Measurements from ENCODE around the gene KCNQ1OT1.

Gene KCNQ1OT1

DNA sequence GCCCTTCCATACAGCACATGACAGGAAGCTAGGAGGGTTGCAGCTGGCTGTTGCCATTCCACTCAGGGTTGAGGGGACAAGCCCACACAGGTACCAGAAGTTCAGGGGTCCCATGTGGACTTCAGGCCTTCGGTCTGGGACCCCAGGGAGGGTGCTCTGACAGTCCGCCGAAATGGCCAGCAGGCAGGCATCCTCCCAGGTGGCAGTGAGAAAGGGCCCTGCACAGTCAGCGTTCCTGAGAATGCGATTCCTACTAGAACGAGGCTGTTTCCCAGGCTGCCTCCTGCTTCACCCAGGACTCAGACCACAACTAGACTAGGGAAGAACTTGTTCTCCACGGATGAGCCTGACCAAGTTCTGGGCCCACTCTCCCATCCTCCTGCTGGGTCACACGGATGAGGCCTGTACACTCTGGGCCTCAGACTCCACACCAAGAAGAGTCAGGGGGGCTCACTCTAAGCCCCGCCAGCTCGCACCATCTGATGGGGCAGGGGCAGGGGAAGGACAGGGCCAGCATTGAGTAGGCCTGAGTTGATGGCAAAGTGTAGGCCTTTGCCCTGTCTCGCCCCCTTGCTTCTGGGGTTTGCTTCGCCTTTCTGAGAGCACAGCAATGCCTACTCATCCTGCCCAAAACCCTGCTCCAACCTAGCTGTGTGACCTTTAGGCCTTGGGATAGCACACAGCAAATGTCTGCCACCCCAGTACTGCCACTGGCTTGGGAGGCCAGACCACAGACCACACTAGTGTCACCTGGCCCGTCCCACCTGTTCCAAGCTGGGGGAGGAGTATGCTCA, 14.0 kb downstream of the KCNQ1OT1 start:
- no peak for DNase-seq

DNA sequence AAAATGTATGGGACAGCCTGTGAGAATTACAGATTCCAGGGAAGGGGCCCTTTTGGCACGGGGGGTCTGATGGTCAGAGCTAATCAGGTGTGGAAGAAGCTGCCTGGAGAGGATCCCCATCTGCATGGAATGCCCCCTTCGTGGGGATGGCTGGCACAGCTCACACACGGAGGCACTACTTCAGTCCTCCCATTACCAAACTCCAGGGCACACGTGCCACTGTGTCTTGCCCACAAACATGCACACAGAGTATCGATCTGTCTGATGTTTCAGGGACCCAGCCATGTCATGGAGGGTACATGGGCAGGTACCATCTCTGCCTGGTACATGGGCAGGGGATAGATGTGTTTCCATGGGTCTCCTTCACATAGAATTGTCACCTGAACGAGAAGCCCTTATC, 14.7 kb downstream of the KCNQ1OT1 start:
- no peak for DNase-seq

DNA sequence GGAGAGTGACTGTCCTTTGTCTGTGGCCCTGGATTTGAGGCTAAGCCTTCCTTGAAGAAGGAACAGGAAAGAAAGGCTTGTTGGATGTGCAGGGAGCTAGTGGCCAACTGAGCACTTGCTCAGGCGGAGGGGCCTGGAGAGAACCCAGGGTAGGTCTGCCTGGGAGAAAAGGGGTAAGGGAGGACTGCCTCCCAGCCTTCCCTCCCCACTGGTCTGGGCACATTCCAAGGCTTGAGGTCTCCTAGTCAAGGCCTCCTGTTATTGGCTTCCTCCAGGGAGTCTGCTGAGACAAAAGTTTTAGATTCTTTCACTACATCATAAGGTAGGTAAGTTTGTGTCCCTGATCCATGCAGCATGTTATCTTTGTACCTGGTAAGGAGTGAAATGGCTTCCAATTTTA, 15.2 kb downstream of the KCNQ1OT1 start:
- DNase-seq = no peak

DNA sequence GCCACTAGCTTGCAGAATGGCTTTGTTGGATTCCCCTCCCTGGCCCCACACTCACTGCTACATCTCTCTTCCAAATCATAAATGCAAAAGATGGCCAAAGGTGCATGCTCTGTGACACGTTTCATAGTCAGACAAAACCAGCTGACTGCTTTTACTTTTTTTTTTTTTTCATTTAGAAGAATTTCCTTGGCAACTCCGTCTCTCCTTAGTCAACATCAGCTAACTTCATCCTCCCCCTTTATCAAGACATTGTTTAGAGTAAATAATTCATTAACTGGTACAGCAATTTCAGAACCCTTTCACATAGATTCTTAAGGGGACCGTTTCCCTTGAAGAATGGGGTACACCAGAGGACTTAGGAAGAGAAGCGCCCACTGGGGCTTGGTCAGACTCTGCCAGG, 16.0 kb downstream of the KCNQ1OT1 start:
- no peak for DNase-seq

DNA sequence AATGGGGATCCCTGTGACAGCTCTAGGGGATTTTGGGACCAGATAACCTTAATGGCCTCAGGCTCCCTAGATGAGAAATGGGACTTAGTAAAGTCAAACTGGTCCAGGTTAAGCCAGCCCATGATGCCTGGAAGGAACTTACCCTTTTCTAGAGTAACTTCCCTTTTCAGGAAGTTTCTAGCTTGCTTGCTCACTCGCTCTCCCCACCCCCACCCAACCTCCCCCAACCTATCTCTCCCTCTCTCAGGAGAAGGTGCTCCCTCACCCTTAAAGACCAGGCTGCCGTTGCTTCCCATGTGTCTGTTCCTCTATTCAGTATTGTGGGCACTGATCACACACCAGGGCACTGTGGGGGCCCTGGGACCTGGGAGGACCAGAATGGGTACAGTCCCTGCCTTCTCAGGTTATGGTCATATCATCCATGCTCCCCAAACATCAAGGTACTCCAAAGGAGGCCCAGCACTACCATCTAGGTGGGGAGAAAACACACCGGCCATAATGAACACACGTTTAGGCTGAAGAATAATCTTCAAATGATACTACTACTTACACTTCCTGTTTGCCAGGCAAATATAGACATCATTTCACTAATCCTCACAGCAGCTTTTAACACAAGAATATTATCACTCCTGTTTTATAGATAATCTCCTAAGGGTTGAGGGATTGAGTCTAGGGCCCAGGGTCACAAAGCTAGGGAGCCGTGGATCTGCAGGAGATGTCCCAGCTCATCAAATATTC, 18.2 kb downstream of the KCNQ1OT1 start:
- no peak for DNase-seq

DNA sequence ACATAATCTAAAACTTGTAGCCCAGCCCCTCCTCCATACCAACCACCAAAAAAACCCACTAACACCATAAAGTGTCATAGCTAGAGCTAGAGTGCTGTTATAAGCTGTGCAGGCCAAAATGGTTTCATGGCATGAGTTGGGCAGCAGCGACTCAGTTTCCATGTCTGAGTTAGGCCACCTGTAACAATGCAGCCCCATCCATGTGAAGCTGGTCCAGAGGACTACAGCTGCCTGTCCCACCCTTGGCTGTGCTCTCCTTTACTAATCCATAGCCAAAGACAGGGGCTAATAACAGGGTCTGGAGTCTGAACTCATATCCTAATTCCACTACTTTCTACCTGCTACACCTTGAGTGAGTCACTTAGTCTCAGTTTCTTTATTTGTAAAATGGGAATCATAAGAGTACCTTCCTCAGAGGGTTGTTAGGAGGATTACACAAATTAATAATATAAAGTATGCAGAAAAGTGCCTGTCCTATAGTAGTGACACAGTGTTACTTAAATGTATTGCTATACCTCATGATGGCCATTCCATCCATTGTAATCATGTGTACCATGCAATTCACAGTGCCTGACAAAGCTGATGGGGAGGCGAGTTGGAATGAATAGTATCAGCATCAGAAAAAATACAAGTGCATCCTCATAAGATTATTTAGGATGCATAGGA, 20.6 kb downstream of the KCNQ1OT1 start:
- DNase-seq = no peak

DNA sequence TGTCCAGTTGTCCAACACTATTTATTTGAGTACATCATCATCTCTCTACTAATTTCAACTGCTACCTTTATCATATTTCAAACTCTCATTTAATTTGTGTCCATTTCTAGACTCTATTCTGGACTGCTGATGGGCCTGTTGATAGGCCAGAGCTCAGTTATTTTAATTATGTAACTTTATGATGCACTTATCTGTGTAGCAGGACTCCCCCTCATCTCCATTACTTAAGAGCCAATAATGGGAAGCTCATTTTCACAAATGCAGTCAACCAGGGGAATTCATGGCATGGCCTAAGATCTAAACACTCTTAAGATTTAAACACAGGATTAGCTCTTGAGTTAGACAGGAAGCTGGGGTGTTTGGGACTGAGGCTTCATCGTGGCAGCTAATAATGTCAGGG, 21.4 kb downstream of the KCNQ1OT1 start:
- no peak for DNase-seq

DNA sequence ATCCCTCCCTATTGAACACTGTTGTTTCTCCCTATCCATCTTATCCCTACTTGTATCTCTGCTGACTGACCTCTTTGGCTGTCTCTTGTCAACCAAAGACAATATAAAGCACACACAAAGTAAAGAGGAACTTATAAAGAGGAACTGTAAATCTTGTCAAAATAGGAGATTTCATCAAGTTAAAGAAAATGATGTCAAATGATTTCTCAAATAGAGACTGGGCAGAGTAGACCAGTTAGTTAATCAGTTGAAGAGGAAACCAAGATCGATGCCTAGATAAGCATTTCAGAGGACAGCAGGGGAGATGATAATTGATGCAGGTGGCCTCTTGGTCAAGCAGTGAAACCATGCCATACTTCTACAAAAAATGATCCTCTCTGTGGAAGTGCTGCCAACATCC, 22.7 kb downstream of the KCNQ1OT1 start:
- DNase-seq = no peak

DNA sequence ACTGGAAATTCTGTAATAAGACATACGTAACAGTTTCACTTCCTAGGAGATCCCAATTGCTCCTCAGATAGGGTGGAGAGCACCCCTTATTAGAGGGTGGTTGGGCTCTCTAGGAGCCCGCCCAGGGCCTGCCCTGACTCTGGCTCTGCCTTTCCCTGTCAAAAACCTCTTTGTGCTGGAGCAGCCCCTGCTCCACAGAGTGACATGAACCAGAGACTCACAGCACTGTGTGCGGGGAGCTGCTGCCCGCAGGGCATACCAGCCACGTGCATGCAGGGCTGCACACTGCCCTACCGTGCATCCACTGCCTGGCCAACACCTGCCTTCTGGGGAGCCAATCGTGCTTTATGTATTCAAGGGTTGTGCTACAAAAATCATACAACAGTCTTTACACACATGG, 24.3 kb downstream of the KCNQ1OT1 start:
- DNase-seq = no peak

DNA sequence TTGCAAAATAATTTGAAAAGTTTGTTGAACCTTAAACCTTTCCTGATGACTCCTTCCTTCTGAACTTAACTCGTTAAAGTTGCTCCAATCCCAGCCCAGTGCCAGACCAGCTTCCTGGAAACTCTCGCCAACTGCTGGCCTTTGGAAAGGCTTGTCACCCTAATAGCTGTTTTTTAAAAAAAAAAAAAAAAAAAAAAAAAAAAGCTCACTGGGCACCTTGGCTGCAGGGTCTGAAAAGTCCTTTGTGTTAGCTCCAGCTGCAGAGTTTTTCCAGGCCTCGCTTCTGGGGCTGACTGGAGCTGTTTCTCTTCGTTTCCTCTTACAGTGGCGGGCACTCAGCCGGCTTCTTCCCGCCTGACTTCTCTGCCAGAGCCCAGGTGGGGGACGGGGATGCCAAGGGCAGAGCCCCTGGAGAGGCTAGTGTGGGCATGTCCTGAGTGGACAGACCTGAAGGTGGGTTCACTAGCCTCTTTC, 25.1 kb downstream of the KCNQ1OT1 start:
- DNase-seq = no peak

DNA sequence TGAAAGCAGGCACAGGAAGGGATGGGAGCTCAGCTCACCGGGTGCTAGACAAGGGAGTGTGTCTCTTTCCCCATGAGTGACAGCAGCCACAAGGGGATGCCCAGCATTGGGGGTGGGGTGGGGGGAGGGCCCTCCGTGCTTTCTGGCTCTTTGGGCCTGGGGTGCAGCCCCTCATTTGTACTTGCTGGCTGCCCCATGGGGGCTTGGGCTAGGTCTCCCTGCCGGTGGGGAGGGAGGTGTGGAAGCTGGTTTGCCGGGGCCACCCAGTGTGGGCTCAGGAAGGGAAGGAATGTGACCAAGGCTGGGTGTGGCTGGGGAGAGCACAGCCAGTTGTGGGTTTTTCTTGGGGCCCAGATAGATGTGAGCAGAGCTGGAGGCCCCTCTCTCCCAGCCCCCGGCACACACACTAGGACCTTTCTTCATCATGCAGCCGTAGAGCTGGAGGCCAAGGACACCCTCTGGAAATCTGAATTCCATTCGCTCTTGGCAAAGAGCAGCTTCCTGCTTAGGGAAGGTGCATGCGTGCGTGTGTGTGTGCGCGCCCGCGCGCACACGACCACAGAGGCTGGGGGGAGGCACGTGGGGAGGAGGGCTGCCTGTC, 25.8 kb downstream of the KCNQ1OT1 start:
- no peak for DNase-seq

DNA sequence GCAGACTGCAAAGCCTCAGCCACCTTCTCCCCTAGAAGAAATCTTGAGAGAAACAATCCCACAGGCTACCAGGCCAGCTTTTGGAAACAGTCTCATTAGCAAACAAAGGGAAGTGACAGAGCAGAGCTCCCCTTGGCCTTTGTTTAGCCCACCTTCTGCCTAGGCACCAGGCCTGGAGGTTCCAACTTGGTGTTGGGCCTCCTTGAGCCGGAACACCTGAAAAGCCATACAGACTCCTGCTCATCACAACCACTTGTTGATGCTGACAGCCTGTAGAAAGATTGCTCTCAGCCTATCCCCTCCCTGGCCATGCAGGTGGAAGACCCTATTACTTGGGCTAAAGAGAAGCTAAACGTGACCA, 26.6 kb downstream of the KCNQ1OT1 start:
- DNase-seq = no peak

DNA sequence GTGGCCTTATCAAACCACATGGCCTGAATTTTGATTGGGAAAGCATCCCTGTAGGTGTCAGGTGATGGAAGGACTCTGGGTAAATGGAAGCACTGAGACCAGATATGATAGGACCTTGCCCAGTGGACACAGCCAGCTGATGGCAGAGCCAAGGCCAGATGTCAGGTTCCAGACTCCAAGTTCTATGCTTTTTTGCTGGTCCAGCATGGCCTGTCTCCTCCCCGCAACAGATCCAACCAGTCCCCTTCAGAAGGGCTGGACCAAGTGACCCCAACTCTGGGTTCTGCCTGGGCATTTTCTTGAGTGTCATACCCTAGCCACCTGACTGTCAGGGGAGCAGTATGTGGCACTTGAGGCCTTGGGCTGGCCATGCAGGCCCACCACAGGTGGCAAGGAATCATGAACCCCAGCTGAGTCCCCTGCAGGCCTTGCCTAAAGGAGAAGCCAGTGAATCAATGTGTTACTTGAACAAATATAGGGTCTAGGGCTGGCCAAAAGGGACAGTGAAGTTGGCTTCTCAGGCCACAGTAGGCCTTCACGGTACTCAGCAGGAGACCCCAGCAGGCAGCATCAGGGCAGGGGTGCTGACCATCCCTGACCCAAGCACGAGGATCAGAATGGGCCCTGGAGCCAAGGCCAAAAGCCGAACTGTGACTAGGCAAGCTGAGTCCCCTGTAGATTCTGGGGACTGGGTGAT, 27.1 kb downstream of the KCNQ1OT1 start:
- DNase-seq = no peak

DNA sequence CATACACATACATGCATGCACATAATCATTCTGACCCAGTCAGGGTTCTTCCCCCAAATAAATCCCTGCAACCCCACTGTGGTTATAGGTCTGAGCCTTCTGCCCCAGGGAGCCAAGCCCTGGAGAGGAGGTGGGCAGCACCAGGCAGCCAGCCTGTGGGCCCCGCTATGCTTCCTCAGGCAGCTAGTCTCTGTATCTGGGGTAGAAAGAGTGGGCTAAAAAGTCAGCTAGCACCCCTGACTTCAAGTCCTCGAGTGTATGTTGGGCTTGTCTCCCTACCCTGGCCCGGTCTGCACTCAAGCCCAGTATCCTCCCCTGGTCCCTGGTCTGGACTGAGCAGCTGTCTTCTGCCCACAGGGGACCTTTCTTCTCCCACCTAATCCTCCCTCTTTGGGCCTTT, 28.0 kb downstream of the KCNQ1OT1 start:
- DNase-seq = no peak

DNA sequence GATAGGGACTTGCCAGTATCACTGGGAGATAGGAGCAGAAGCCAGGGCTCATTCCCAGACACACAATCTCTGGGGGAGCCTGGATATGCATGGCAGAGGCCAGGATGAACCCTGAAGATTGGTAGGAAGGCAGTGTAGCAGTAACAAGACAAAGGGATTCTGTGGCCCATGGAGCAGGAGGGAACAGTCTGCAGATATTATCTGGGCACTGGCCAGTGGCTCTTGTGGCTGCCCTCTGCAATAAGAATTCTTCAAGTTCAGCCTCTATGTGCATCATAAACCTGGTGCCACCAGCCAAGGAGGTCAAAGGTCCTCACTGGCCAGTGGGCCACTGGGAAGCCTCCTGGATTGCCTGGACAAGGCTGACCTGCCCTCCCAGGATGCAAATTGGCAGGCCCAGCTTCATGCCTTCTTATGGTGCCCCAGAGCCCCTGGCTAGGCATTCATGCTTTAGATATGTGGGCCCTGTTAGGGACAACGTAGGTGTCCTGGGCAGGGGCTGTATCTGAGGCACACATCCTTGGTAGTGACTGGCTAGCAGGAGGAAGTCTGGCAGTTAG, 29.2 kb downstream of the KCNQ1OT1 start:
- no peak for DNase-seq

DNA sequence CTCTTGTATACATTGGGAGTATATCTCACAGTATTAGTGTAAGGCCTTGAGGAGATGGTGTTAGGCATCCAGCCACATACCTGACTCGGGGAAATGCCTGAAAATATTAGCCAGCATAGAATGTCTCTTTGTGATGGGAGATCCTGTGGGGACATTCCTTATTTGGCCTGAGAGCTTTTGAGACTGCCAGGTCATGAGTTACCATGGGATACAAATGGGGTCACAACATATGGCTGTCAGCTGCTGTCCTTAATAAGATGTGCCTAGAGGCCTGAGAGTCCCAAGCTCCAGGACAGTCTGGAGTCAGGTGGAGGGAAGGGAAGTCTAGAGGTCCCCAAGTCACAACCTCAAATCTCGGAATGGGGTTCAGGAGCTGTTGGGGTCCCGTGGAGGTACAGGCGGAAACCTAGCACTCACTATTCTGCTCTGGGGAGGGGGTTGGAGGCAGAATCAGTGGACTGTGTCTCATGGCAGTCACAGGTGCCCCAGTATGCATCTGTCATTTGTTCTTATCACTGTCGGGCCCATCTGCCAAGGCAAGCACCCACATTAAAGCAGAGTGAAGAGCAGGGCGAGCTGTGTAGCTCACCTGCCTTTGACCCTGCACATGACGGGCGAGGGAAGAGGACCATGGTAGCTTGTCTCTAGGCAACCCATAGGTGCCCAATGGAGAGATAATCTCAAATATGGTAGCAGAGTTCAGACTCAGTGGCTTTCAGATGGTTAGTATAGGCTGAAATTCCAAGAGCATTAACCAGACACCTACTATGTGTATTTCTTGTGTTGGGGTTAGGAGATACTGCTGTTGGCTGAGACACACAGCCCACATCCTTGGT, 29.9 kb downstream of the KCNQ1OT1 start:
- no peak for DNase-seq

DNA sequence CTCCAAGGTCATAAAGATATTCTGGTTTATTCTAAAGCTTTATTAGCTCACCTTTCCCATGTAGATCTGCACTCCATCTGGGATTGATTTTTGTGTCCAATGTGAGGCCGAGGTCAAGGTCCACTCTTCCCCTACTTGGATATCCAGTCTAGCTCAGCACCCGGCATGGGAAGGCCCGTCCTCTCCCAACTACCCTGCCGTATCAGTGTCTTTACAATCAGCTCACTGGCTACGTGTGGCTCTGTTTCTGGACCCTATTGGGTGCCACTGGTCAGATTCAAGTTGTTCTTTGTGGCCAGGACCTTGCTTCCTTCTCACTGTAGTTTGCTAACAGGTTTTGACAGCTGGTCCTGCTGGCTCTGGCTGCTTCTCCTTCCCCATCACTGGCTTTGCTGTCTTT, 30.9 kb downstream of the KCNQ1OT1 start:
- DNase-seq = no peak

DNA sequence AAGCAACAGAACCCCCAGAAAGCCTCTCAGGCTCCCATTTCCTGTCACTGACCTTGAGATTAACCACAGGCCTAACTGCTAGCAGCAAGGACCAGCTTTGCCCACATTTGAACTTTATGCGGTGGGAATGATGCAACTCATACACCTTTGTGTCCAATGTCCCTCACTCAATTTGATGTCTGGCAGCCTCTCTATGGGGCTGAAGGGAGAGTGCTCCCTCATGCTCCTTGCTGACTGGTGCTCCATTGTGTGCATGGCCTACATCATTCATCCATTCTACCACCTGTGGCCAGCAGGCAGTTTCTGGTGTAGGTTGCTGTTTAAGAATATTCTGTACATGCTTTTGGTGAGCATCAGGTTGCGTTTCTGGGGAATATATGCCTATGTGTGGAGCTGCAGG, 31.9 kb downstream of the KCNQ1OT1 start:
- DNase-seq = no peak

DNA sequence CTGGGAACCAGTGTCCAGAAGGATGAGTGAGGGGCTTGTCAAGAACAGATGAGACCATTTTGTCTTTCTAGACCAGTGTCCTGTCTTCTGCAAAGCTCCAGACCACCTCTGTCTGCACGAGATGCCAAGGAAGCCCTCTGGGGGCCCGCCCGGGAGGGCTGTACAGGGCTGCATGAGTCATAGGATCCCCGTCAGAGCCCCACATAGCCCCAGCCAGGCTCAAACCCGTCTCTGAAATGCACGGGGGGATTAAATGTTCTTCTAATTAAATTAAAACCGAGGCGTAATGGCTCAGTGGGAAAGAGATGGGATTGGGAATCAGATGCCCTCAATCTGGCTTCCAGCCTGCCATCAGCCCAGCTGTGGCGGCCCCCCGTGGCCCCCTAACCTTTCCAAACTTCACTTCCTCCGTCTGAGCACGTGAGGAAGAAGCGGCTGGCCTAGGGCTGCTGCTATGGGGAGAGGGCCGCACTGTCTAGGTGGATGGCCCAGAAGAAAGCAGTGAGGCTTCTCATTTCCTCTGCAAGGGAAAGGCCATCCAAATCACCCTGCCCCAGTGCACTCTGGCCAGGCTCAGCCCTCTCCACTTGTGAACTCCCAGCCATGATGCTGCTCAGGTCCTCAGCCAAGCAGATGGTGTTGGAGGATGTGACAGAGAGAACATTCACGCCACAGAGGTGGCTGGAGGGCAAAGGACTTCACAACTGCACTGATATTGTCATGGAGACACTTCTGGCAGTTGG, 32.8 kb downstream of the KCNQ1OT1 start:
- no peak for DNase-seq

DNA sequence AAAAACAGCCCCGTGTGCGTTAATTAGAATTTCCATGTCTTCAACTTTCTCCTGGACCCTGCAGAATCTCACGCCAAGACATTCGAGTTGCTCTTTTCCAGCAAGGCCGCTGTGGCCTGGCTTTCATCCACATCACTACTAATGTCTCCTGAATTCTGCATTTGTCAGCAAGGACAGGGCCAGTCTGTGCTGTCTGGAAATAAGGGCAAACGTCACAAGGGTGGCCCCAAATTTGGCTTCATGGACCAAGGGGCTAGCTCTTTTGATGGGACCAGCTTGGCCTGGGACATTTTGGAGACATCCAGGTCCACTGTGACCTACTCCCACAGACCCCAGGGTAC, 33.4 kb downstream of the KCNQ1OT1 start:
- DNase-seq = no peak
